Activated T-cell treated with anti-CD3 and anti-CD28 coated beads, Interleukin-2, amount 50 U/mL, for 48 hours (primary cell): ENCODE results near the gene SIK2.

Experiments used
- DNase-seq, 2 experiments: peaks; one replicate each; pipeline ENCODE4 v3.0.0-alpha.2; 2020

Gene SIK2

GRCh38 chr11:111734101-111734953, 132.1 kb downstream of the SIK2 start:
- DNase-seq, result no peak

DNA sequence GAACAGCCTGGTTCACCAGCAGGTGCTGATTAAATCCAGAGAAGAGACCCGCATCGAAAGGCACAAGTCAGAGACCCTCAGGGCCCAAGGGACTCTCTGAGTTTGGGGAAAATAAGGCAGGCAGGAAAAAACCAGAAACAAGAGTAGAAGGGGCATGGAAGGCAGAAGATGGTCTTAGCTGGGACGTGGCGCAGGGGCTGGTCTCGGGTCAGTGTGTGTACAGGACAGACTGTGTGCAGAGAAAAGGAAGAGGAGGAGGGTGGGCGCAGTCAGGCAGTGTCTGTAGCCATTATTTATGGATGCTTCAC, 132.7 kb downstream of the SIK2 start:
- no peak for DNase-seq

DNA sequence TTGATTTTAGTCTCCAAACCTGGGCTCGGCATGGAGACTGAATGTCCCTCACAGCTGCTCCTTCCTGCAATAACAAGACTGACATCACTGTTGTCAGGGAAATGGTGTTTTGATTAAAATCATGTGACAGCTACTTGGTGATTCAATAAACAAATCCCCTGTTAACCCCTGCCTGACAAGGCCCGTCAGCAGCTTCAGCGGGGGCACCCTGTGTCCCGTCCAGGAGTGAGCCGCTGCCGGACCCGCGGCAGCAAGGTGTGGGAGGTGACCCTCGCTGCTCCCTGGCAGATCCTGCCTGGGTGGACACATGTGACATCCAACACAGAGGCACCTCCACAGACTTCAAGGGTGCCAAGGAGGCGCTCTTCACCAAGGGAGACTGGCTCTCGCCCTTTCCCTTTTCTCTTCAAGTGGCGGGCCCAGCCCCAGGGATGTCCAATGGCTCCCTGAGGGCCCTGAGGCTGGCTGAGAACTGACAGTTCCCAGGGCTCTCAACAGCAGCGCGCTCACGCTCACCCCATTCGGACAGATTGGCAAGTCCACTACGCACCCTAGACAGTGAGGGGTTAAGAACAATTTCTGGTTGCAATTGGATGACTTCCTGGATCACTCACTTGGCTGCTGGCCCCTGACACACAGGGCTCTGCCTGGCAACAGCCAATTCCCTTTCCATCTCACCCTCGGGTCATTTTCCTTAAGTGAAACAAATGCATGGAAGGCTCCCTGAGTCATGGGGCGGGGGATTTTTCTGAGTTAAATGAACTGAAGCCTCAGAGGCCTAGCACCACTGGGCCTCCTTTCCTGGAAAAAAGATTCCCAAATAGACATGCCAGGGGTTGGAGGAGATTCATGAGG, 133.2 kb downstream of the SIK2 start:
- no peak for DNase-seq

- DNase-seq, result no peak
Measured at GRCh38 chr11:111736181-111736590, 133.9 kb downstream of the SIK2 start.

GRCh38 chr11:111736621-111737443, 134.6 kb downstream of the SIK2 start:
- DNase-seq, result no peak

DNA sequence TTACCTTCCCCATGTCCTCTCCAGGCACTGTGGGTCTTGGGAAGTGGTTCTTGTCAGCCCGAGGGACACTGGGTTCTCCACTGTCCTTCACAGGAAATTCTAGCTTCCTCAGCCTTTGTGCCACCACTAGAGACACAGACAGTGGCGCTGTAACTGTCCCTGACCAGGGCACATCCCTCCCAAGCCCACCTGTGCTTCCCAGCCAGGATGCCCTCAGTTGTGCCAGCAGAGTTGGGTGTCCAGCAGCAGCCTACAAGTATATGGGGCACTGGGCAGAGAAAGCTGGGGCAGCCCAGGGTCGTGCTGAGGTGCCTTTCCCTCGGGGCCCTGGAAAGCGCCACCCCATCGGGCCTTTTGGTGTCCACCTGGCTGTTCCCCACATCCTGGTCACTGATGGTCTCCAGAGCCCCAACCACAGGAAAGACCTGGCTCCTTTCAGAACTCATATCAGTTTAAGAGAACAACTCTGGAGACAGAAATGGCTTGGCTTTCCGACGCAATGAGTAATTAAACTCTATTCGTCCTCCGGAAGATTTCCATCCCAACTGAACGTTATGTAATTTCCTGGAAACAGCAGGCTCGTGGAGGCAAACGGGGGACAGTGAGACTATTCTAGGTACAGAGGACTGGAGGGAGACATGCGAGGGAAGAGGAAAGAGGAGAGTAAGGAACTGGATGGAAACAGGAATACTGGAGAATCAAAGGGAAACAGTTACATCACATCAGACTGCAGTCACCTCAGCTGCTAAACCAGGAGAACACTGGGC, 135.4 kb downstream of the SIK2 start:
- DNase-seq, result no peak

GRCh38 chr11:111739299-111739698, 137.1 kb downstream of the SIK2 start:
- DNase-seq, result no peak

DNA sequence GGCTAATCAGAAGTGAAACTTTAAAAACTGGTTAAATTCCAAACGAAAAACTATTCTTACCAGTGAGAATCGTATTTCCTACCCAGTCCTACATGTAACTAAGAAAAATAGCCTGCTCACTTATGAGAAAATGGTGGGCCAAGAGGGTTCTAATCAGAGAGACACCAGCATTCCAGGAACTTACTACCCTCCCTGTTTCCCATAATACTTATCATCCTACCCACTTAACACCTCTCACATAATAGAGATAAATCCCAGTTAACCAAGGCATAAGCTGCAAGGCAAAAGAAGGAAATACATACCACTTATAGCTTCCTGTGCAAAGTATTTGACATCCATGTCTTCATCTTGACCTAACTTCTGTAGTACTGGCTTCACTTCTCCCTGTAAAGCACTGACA, 139.5 kb downstream of the SIK2 start:
- no peak for DNase-seq

- DNase-seq, result no peak
Measured at GRCh38 chr11:111743700-111744099, 141.5 kb downstream of the SIK2 start.

DNA sequence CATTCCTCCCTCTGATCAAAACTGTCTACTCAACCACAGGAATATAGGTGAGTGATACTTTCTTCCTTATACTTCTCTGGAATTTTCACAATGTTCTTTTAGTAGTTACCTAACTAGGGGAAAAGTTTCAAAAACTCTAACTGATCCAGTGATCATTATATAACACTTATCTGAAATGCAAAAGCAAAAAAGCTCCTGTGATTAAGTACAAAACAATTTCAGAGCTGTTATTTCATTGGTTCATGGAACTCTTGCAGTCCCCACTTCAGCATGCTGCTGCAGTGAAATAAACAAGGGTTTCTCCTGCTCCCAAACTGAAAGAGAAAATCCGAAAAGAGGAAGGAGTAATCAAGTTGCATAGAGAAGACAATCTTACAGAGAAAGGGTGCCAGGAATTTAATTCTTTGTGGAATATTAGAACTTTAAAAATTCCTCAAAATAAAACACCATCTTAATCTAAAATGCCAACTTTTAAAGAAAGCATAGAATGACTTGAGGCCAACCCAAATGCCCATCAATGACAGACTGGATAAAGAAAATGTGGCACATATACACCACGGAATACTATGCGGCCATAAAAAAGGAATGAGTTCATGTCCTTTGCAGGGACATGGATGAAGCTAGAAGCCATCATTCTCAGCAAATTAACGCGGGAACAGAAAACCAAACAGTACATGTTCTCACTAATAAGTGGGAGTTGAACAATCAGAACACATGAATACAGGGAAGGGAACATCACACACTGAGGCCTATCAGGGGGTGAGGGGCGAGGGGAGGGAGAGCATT, 143.7 kb downstream of the SIK2 start:
- no peak for DNase-seq

DNA sequence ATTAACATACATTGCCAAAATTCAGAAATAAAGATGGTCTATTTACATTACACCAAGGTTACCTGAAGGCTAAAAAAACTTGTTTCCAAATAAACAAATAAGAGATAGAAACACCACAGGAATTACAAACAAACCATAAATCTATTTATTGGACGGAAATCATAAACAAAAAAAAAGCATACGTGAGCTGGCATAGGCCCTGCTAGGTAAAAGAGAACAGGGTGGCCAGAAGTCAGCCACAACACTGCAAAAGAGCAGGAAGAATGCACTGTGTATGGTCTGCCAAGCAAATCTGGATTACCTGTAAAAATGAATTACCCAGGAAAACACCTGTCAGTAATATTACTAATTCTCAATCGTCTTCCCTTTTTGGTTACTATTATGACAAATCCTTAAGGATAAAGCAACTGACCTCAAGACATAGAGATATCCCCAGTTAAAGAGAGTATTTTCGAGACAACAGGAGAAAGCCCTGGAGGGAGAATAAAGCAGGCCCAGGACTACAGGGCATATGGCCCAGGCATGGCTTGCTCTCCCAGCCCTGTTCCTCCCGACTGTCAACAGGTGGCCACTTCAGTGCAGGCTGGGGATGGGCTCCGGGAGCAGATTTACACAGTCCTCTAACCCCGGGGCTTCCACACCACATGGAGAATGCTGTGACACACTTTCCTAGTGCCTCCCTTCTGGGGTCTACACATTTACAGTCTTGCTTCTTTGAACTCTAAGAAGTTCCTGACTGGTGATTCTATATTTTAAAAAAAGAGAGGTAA, 146.0 kb downstream of the SIK2 start:
- no peak for DNase-seq

GRCh38 chr11:111749646-111750045, 147.4 kb downstream of the SIK2 start:
- no peak for DNase-seq

DNA sequence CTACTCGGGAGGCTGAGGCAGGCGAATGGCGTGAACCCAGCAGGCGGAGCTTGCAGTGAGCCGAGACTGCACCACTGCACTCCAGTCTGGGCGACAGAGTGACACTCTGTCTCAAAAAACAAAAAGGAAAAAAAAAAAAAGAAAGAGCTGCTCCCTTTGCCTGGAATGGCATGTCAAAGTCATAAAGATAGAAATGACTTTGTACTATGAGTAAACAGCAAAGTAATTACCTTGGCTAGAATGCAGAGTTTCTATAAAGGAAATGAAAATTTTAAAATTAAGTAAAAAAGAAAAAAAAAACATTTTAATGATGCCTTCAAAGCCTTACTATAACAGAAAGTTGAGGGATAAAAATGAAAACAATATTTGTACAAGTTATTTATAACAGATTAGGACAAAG, 153.8 kb downstream of the SIK2 start:
- DNase-seq, result no peak

DNA sequence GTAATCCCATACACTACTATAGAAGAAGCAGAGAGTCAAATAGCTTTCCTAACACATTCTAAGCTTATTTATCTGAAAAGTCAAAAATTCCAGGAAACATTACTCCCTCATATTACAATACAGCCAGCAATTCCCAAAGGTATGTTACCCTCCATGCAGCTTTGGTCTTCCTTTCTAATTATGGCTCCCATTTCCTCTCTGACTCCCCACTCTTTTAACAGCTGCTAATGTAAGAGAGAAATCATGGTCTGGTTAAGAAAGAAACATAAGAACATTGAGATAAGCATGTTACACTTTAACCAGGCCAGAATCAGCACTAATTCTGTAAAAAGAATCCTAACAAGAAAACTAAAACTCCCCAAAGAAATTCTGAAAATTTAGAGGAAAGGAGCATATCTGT, 157.1 kb downstream of the SIK2 start:
- no peak for DNase-seq

GRCh38 chr11:111759778-111760407, 157.6 kb downstream of the SIK2 start:
- DNase-seq, result no peak

DNA sequence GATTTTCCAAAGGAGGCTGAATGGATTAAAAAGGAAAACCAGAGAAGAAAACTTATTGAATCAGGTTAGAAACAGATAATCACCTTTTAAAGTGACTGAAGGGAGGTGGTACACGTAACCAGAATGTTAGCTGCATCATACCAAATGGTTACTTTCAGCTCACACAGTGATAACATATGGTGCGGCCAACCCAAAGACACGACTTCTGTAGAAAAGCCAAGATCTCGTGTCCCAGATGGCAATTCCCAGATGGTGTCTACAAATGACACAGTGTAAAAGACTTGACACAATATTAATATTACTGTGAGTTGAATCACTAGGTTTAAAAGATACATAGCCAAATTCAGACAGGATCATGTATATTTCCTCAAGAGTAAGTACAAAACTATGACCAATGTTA, 158.8 kb downstream of the SIK2 start:
- DNase-seq, result no peak

DNA sequence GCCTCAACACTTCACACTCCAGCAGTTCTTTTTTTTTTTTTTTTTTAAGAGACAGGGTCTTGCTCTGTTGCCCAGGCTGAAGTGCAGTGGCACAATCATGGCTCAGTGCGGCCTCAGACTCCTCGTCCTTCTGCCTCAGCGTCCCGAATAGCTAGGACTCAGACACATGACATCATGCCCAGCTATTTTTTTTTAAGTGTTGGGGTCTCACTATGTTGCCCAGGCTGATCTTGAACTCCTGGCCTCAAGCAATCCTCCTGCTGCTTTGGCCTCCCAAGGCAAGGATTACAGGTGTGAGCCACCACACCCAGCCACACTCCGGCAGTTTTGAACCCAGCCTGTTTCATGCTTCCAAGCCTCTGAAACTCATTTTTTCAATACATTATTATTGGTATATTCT, 160.3 kb downstream of the SIK2 start:
- no peak for DNase-seq

GRCh38 chr11:111762981-111763643, 160.9 kb downstream of the SIK2 start:
- DNase-seq, result no peak

DNA sequence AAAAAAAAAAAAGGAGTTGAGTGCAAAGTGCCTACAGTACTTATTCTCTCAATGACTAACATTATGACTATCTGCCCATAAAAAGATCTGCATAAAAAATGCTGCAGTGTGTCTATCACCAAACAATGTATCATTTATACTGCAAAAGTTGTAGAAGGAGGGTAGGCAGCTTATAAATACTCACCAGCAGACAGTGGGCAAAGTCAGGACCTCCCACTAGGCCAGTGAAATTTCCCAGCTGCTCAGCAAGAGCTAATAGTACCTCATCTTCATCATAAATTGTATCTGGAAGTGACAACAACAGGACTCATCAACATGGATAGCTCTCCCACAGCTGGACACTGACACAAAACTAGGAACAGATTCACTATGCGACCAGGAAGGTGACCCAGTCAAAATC, 162.4 kb downstream of the SIK2 start:
- DNase-seq, result no peak
